Mammary epithelial cell (primary cell): ENCODE data around the gene GPC6.

Experiments
- CTCF ChIP-seq, 2 donors: IDR thresholded peaks in 1 of 2; conservative IDR thresholded peaks in 1 of 2; 2 replicates each; pipeline ENCODE4 v1.5.1; 2011 to 2012; ENCODE audit warnings: inconsistent platforms in 2 of 2, low read length in 2 of 2, mild to moderate bottlenecking in 2 of 2, control low read depth in 1 of 2, low read depth in 1 of 2; ENCODE audit not compliant: insufficient read depth in 1 of 2; ENCODE audit errors: extremely low read depth in 1 of 2
- EZH2 ChIP-seq: IDR thresholded peaks from 2 replicates; pipeline ENCODE4 v1.6.1; 2012; ENCODE audit warnings: low read length, inconsistent platforms, borderline replicate concordance

GRCh38 chr13:94261163-94261562 lies 1034.6 kb downstream of the GPC6 start:
- TF ChIP-seq CTCF (conservative IDR thresholded peaks at IDR 0.05 in 1 of 2, IDR thresholded peaks at IDR 0.05 in 1 of 2; ENCODE audit: extremely low read depth in 1 of 2, insufficient read depth in 1 of 2, low read depth in 1 of 2, low read length in 2 of 2) (no peak), EZH2 (no peak)
